ENCODE measurements around the gene NCKAP5.

NCKAP5 gene

GRCh38 chr2:133422931-133423351 lies 145.3 kb downstream of the NCKAP5 start:
- ChIA-PET POLR2A (no interaction called here), CTCF (interaction anchor here (1.0 kb wide), 1 partner anchor 138 kb away, joined by 5 read pairs; no protein-coding TSS in a partner anchor)
- TF ChIP-seq, protein P1, sequence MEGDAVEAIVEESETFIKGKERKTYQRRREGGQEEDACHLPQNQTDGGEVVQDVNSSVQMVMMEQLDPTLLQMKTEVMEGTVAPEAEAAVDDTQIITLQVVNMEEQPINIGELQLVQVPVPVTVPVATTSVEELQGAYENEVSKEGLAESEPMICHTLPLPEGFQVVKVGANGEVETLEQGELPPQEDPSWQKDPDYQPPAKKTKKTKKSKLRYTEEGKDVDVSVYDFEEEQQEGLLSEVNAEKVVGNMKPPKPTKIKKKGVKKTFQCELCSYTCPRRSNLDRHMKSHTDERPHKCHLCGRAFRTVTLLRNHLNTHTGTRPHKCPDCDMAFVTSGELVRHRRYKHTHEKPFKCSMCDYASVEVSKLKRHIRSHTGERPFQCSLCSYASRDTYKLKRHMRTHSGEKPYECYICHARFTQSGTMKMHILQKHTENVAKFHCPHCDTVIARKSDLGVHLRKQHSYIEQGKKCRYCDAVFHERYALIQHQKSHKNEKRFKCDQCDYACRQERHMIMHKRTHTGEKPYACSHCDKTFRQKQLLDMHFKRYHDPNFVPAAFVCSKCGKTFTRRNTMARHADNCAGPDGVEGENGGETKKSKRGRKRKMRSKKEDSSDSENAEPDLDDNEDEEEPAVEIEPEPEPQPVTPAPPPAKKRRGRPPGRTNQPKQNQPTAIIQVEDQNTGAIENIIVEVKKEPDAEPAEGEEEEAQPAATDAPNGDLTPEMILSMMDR (IDR thresholded peaks at IDR 0.05; ENCODE audit: insufficient read depth, low read length, missing control alignments), result no peak
- no peak overlapping the region for H3K4me3 ChIP-seq (ENCODE audit: low read depth, low read length)
- DNase-seq (ENCODE audit: low read depth, low spot score), result peak; percentile 79

- H3K4me3 ChIP-seq (ENCODE audit: low read depth, low read length), result no peak overlapping the region
- ChIA-PET POLR2A (no interaction called here), CTCF (interaction anchor here (0.7 kb wide), 1 partner anchor 139 kb away, joined by 3 read pairs; no protein-coding TSS in a partner anchor)
- no peak for DNase-seq (ENCODE audit: low read depth, low spot score)
- TF ChIP-seq, protein P1 (IDR thresholded peaks at IDR 0.05; ENCODE audit: insufficient read depth, low read length, missing control alignments), result peak; percentile 10
These were observed 146.5 kb downstream of the NCKAP5 start for GRCh38 chr2:133421516-133422324.

DNA sequence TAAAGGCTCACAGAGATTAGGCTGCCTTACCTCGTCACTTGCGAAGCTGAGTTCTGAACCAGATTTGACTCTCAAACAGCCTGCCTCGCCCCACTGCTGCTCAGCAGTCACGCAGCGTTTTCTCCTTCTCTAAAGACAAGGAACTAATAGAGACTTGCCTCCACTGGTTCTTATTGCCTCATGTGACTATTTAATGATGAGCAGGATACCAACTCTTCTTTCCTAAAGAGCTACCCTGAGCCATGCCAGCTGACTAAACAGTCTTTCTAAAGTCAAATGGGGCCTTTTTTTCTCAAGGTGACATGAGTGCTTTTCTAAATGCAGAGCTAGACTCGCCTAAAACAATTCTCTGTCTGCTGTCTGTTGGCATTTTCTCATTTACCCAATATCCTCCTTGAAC lies 147.5 kb downstream of the NCKAP5 start:
- H3K4me3 ChIP-seq (ENCODE audit: low read depth, low read length), result no peak overlapping the region
- TF ChIP-seq, protein P1 (IDR thresholded peaks at IDR 0.05; ENCODE audit: insufficient read depth, low read length, missing control alignments), result no peak
- POLR2A ChIA-PET, result no interaction called here
- CTCF ChIA-PET, result interaction anchor here (0.7 to 0.8 kb wide), 2 partner anchors 140 to 423 kb away, joined by 3 read pairs; no protein-coding TSS in a partner anchor
- DNase-seq (ENCODE audit: low read depth, low spot score), result no peak

GRCh38 chr2:133418671-133419070 lies 149.6 kb downstream of the NCKAP5 start:
- CTCF ChIA-PET, result no interaction called here
- TF ChIP-seq, protein P1 (IDR thresholded peaks at IDR 0.05; ENCODE audit: insufficient read depth, low read length, missing control alignments), result no peak
- H3K4me3 ChIP-seq (ENCODE audit: low read depth, low read length), result no peak overlapping the region
- no peak for DNase-seq (ENCODE audit: low read depth, low spot score)
- POLR2A ChIA-PET, result no interaction called here

- ChIA-PET CTCF (no interaction called here), POLR2A (no interaction called here)
- no peak overlapping the region for H3K4me3 ChIP-seq (ENCODE audit: low read depth, low read length)
- TF ChIP-seq, protein P1 (IDR thresholded peaks at IDR 0.05; ENCODE audit: insufficient read depth, low read length, missing control alignments), result no peak
- DNase-seq (ENCODE audit: low read depth, low spot score), result no peak
These were observed 150.2 kb downstream of the NCKAP5 start for GRCh38 chr2:133418021-133418420.

DNA sequence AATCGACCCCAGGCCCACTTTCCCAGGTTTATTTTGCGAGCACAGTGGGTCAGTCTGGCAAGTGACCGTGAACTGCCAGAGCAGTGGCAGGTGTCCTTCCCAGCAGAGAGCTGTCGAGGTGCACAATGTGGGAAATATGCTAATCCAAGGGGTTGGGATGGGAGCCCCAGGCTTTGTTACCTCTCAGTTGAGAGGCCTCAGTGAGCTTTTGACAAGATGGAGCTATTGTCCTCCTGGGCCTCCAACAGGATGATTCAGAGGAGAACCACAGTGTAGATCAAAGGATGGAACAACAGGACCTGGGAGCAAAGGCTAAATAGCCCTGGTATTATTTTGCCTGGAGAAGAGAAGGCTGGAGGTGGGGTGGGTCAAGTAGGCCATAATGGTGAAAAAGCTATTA lies 150.8 kb downstream of the NCKAP5 start:
- POLR2A ChIA-PET, result no interaction called here
- TF ChIP-seq, protein P1 (IDR thresholded peaks at IDR 0.05; ENCODE audit: insufficient read depth, low read length, missing control alignments), result no peak
- CTCF ChIA-PET, result no interaction called here
- no peak overlapping the region for H3K4me3 ChIP-seq (ENCODE audit: low read depth, low read length)
- DNase-seq (ENCODE audit: low read depth, low spot score), result no peak

Data from AG04449 (cell line).